RWPE2 (cell line): Measurements from ENCODE around the gene CCDC88A.
A peak's percentile ranks its signal among the peaks of the same experiment; 100 is the strongest.
"Not testable (repeated sequence)": the region's sequence is repeated elsewhere in the genome, so short reads cannot be mapped to it uniquely, and the experiment has no call there.

ENCODE experiments used
- ATAC-seq: fragments of 200-7000 bp; cut with Tn5 transposase; 3 replicates; pipeline ENCODE4 v1.9.1; 2021; ENCODE audit warnings: low read depth
- DNase-seq: peaks from one replicate; pipeline ENCODE4 v3.0.0-alpha.2; 2020; ENCODE audit warnings: low spot score
- H3K27ac ChIP-seq: fragments of 450-650 bp; 2 replicates; pipeline ENCODE4 v1.5.1; 2017; ENCODE audit warnings: mild to moderate bottlenecking; ENCODE audit not compliant: poor library complexity, severe bottlenecking
- H3K27me3 ChIP-seq: fragments of 250-450 bp; sonication (Bioruptor Pico); 2 replicates; pipeline ENCODE4 v1.5.1; 2021; ENCODE audit warnings: mild to moderate bottlenecking, moderate library complexity; ENCODE audit not compliant: insufficient read depth, poor library complexity, severe bottlenecking
- H3K36me3 ChIP-seq: fragments of 250-450 bp; sonication (Bioruptor Pico); 2 replicates; pipeline ENCODE4 v1.5.1; 2020; ENCODE audit warnings: low read depth, mild to moderate bottlenecking, moderate library complexity
- H3K4me1 ChIP-seq: fragments of 250-450 bp; sonication (Bioruptor Pico); 2 replicates; pipeline ENCODE4 v1.5.1; 2021; ENCODE audit warnings: mild to moderate bottlenecking, moderate library complexity; ENCODE audit not compliant: insufficient read depth, poor library complexity, severe bottlenecking
- H3K4me3 ChIP-seq: fragments of 250-450 bp; sonication (Bioruptor Pico); 2 replicates; pipeline ENCODE4 v1.5.1; 2021; ENCODE audit warnings: mild to moderate bottlenecking, moderate library complexity; ENCODE audit not compliant: severe bottlenecking
- H3K9me3 ChIP-seq: fragments of 250-450 bp; sonication (Bioruptor Pico); 2 replicates; pipeline ENCODE4 v1.5.1; 2021; ENCODE audit warnings: mild to moderate bottlenecking, moderate library complexity; ENCODE audit not compliant: severe bottlenecking
- CTCF ChIP-seq: fragments of 450-650 bp; IDR thresholded peaks from one replicate; pipeline ENCODE4 v1.5.1; 2017; ENCODE audit warnings: mild to moderate bottlenecking, moderate library complexity; ENCODE audit not compliant: poor library complexity, severe bottlenecking

The CCDC88A gene

GRCh38 chr2:55268288-55268906, 151.3 kb downstream of the CCDC88A start:
- Histone ChIP-seq H3K9me3 (no peaks in the 10 kb centered on the region), H3K27ac (peak overlapping the region; percentile 54), H3K27me3 (no peaks in the 10 kb centered on the region), H3K36me3 (peaks cover 44% of the 10 kb centered on the region), H3K4me1 (no peaks in the 10 kb centered on the region), H3K4me3 (peak overlapping the region; percentile 77)
- DNase-seq (no peak), ATAC-seq (no peak)
- no peak for TF ChIP-seq CTCF

DNA sequence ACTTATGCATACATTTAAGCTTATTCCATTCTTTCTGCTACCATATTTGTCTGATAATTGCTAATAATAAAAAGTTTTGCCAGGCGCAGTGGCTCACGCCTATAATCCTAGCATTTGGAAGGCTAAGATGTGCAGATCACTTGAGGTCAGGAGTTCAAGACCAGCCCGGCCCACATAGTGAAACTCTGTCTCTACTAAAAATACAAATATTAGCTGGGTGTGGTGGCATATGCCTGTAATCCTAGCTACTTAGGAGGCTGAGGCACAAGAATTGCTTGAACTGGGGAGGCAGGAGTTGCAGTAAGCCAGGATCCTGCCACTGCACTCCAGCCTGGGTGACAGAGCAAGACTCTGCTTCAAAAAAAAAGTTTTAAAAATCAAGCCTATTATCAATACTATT, 160.1 kb downstream of the CCDC88A start:
- peaks cover 91% of the 10 kb centered on the region for H3K36me3 ChIP-seq
- ATAC-seq, result not testable (repeated sequence)

GRCh38 chr2:55252832-55253231, 166.8 kb downstream of the CCDC88A start:
- Histone ChIP-seq H3K4me1 (no peaks in the 10 kb centered on the region), H3K4me3 (no peak overlapping the region), H3K27me3 (no peaks in the 10 kb centered on the region), H3K36me3 (peaks cover 86% of the 10 kb centered on the region), H3K9me3 (no peaks in the 10 kb centered on the region), H3K27ac (no peak overlapping the region)
- TF ChIP-seq CTCF, result no peak
- no peak for ATAC-seq
- no peak for DNase-seq

More for the DNA sequence above, 160.1 kb downstream of the CCDC88A start:
- DNase-seq, H3K4me3 ChIP-seq, H3K4me1 ChIP-seq, H3K27ac ChIP-seq, H3K9me3 ChIP-seq, H3K27me3 ChIP-seq: not testable (repeated sequence)

- no peaks in the 10 kb centered on the region for H3K4me1 ChIP-seq
- ATAC-seq (no peak), DNase-seq (no peak)
- H3K27ac ChIP-seq, result no peak overlapping the region
- no peak overlapping the region for H3K4me3 ChIP-seq
- no peaks in the 10 kb centered on the region for H3K9me3 ChIP-seq
- H3K27me3 ChIP-seq, result no peaks in the 10 kb centered on the region
- H3K36me3 ChIP-seq, result peaks cover 90% of the 10 kb centered on the region
- no peak for TF ChIP-seq CTCF
Observed at GRCh38 chr2:55247025-55247424, 172.6 kb downstream of the CCDC88A start.

DNA sequence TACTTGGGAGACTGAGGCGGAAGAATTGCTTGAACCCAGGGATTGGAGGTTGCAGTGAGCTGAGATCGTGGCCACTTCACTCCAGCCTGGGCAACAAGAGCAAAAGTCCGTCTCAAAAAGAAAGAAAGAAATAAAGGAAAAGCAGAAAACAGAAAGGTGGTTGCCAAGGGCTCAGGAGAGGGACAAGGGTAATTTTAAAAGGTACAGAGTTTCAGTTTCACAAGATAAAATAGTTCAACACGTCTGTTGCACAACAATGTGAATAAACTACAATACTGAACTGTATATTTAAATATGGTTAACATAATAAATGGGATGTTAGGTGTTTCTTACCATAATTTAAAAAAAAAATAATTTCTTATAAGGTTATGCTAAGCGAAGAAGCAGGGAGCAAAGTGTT, 174.2 kb downstream of the CCDC88A start:
- TF ChIP-seq CTCF, result no peak
- no peak for DNase-seq
- Histone ChIP-seq H3K27me3 (no peaks in the 10 kb centered on the region), H3K4me1 (no peaks in the 10 kb centered on the region), H3K9me3 (no peaks in the 10 kb centered on the region), H3K27ac (no peak overlapping the region), H3K36me3 (peaks cover 90% of the 10 kb centered on the region), H3K4me3 (no peak overlapping the region)
- no peak for ATAC-seq
